Measurements from ENCODE around the gene DEPDC5.

- TF ChIP-seq, protein P1, sequence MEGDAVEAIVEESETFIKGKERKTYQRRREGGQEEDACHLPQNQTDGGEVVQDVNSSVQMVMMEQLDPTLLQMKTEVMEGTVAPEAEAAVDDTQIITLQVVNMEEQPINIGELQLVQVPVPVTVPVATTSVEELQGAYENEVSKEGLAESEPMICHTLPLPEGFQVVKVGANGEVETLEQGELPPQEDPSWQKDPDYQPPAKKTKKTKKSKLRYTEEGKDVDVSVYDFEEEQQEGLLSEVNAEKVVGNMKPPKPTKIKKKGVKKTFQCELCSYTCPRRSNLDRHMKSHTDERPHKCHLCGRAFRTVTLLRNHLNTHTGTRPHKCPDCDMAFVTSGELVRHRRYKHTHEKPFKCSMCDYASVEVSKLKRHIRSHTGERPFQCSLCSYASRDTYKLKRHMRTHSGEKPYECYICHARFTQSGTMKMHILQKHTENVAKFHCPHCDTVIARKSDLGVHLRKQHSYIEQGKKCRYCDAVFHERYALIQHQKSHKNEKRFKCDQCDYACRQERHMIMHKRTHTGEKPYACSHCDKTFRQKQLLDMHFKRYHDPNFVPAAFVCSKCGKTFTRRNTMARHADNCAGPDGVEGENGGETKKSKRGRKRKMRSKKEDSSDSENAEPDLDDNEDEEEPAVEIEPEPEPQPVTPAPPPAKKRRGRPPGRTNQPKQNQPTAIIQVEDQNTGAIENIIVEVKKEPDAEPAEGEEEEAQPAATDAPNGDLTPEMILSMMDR (IDR thresholded peaks at IDR 0.05): no peak
- TF ChIP-seq POLR2A (IDR thresholded peaks at IDR 0.05): no peak
These were observed 139.6 kb downstream of the DEPDC5 start for GRCh38 chr22:31893460-31893859.
